OCI-LY1 (cell line): ENCODE results near the gene STAG3.
"Not testable (repeated sequence)": the region's sequence is repeated elsewhere in the genome, so short reads cannot be mapped to it uniquely, and the experiment has no call there.

Experiments
- H2AFZ ChIP-seq: fragments of 200-600 bp; sonication (generic), shearing (Covaris generic); 2 replicates; pipeline ENCODE4 v1.6.0; 2014; ENCODE audit warnings: antibody characterized with exemption, mild to moderate bottlenecking, low read length
- H3F3A ChIP-seq: fragments of 200-600 bp; sonication (generic), shearing (Covaris generic); 2 replicates; pipeline ENCODE4 v1.6.0; 2014; ENCODE audit warnings: mild to moderate bottlenecking, antibody characterized with exemption, low read length, moderate library complexity; ENCODE audit not compliant: insufficient read depth
- H3K27ac ChIP-seq: fragments of 200-600 bp; sonication (generic); 2 replicates; pipeline ENCODE4 v1.5.1; 2014; ENCODE audit warnings: low read length, mixed run types, mild to moderate bottlenecking, low read depth; ENCODE audit not compliant: poor library complexity, severe bottlenecking
- H3K27me3 ChIP-seq: fragments of 200-600 bp; sonication (generic); 2 replicates; pipeline ENCODE4 v1.6.0; 2014; ENCODE audit warnings: antibody characterized with exemption, mild to moderate bottlenecking, low read length, moderate library complexity; ENCODE audit not compliant: insufficient read depth
- H3K36me3 ChIP-seq: fragments of 200-600 bp; sonication (generic); 2 replicates; pipeline ENCODE4 v1.6.1; 2014; ENCODE audit warnings: mild to moderate bottlenecking, antibody characterized with exemption, low read length, moderate library complexity, mixed read lengths; ENCODE audit not compliant: insufficient read depth
- H3K4me1 ChIP-seq: fragments of 200-600 bp; sonication (generic); 2 replicates; pipeline ENCODE4 v1.5.1; 2014; ENCODE audit warnings: mild to moderate bottlenecking, low read length, moderate library complexity; ENCODE audit not compliant: insufficient read depth, severe bottlenecking
- H3K4me2 ChIP-seq: fragments of 200-600 bp; sonication (generic), shearing (Covaris generic); 2 replicates; pipeline ENCODE4 v1.6.1; 2014; ENCODE audit warnings: low read length
- H3K4me3 ChIP-seq: fragments of 200-600 bp; sonication (generic); 2 replicates; pipeline ENCODE4 v1.5.1; 2014; ENCODE audit warnings: low read length, low read depth, mild to moderate bottlenecking, mixed read lengths; ENCODE audit not compliant: poor library complexity, severe bottlenecking
- H3K79me2 ChIP-seq: fragments of 200-600 bp; shearing (Covaris generic); 2 replicates; pipeline ENCODE4 v1.6.1; 2016; ENCODE audit warnings: mixed run types, low read length, mixed read lengths; ENCODE audit not compliant: insufficient read depth
- H3K9ac ChIP-seq: fragments of 200-600 bp; sonication (generic), shearing (Covaris generic); 2 replicates; pipeline ENCODE4 v1.6.1; 2014; ENCODE audit warnings: mild to moderate bottlenecking, low read length, mixed read lengths
- H3K9me2 ChIP-seq: fragments of 200-600 bp; sonication (generic), shearing (Covaris generic); 2 replicates; pipeline ENCODE4 v1.6.1; 2014; ENCODE audit warnings: low read depth, mild to moderate bottlenecking, low read length, mixed read lengths
- H3K9me3 ChIP-seq: fragments of 200-600 bp; shearing (Covaris generic); 2 replicates; pipeline ENCODE4 v1.6.1; 2014; ENCODE audit warnings: low read length, mixed read lengths
- H4K20me1 ChIP-seq: fragments of 200-600 bp; sonication (generic), shearing (Covaris generic); 2 replicates; pipeline ENCODE4 v1.6.0; 2016; ENCODE audit warnings: mild to moderate bottlenecking, low read length; ENCODE audit not compliant: insufficient read depth
- EZH2 ChIP-seq: fragments of 200-600 bp; sonication (generic), shearing (Covaris generic); IDR thresholded peaks from 2 replicates; pipeline ENCODE4 v1.8.0; 2017; ENCODE audit warnings: borderline replicate concordance, mixed run types, mild to moderate bottlenecking, antibody characterized with exemption, low read length, moderate library complexity, mixed read lengths
- TF ChIP-seq, protein P1 (sequence below): fragments of 200-600 bp; sonication (generic), shearing (Covaris generic); IDR thresholded peaks from 2 replicates; pipeline ENCODE4 v1.5.1; 2017; ENCODE audit warnings: mild to moderate bottlenecking, antibody characterized with exemption, low read length, moderate library complexity, mixed read lengths

The STAG3 gene

DNA sequence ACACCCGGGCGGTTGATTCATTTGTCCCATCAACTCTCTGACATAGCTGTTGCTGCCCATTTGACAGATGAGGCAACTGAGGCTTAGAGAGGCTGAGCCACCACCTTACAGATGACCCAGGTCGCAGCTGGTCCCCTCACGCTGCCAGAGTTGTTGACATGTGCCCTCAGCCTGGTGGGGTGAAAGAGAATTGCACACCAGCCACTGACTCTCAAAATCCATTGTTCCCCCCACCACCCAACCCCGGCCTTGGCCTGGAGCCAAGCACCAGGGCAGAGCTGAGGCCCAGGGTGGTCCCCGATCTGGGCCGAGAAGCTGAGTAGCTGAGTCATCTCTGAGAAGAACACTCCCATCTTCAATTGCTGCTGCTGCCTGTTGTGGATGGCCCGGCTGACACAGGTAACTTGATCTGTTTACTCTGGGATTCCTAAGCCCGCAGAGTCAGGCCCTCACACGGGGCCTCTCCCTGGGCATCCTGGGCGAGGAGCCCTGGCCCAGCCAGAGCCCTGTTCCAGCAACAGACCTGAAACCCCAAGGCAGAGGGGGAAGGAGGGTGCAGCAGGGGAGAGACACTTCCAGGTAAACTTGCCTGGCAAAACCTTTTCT is 69.5 kb downstream of the STAG3 start:
- H3K4me3 ChIP-seq, result no peak overlapping the region
- no peaks in the 10 kb centered on the region for H3K36me3 ChIP-seq
- peak overlapping the region; percentile 72 for H3K27ac ChIP-seq
- H3K4me2 ChIP-seq, result no peak overlapping the region
- no peaks in the 10 kb centered on the region for H3K9me2 ChIP-seq
- H3K27me3 ChIP-seq, result no peaks in the 10 kb centered on the region
- TF ChIP-seq EZH2, result no peak
- TF ChIP-seq, protein P1, sequence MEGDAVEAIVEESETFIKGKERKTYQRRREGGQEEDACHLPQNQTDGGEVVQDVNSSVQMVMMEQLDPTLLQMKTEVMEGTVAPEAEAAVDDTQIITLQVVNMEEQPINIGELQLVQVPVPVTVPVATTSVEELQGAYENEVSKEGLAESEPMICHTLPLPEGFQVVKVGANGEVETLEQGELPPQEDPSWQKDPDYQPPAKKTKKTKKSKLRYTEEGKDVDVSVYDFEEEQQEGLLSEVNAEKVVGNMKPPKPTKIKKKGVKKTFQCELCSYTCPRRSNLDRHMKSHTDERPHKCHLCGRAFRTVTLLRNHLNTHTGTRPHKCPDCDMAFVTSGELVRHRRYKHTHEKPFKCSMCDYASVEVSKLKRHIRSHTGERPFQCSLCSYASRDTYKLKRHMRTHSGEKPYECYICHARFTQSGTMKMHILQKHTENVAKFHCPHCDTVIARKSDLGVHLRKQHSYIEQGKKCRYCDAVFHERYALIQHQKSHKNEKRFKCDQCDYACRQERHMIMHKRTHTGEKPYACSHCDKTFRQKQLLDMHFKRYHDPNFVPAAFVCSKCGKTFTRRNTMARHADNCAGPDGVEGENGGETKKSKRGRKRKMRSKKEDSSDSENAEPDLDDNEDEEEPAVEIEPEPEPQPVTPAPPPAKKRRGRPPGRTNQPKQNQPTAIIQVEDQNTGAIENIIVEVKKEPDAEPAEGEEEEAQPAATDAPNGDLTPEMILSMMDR, result peak; percentile 18; the same call in 1 of the 2 replicates
- peaks cover 34% of the 10 kb centered on the region for H3K4me1 ChIP-seq
- 0 out of 2 replicates have a peak, but pooled peaks cover 4% of the 10 kb centered on the region for H3F3A ChIP-seq
- no peaks in the 10 kb centered on the region for H3K79me2 ChIP-seq
- no peaks in the 10 kb centered on the region for H3K9me3 ChIP-seq
- H3K9ac ChIP-seq, result peak overlapping the region; percentile 32; the same call in 1 of the 2 replicates
- H4K20me1 ChIP-seq, result no peaks in the 10 kb centered on the region
- no peak overlapping the region for H2AFZ ChIP-seq

DNA sequence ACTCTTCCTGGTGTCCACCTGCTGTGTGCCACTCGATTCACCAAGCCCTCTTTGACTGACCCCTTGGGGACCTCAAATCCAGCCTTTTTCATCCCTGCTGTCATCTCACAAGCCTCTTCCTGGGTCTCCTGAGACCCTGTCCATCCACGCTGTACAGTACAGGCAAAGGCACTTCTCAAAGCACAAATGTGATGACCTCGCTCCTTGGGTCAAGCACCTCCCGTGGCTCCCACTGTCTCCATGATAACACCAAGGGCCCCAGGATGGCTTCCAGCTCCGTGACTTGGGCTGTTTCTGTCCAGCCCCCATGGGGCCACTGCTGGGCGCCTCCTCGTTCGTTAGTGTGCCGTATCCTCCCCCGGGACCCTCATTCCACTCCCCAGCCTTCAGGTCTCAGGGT is 70.8 kb downstream of the STAG3 start:
- TF ChIP-seq, protein P1, result no peak
- no peak for TF ChIP-seq EZH2
- Histone ChIP-seq H3K9me2 (no peaks in the 10 kb centered on the region), H3K9me3 (no peaks in the 10 kb centered on the region), H3K27ac (peak overlapping the region; percentile 72), H3K4me3 (no peak overlapping the region), H2AFZ (no peak overlapping the region), H3K4me1 (peaks cover 26% of the 10 kb centered on the region), H3K36me3 (no peaks in the 10 kb centered on the region), H3K4me2 (no peak overlapping the region), H3F3A (0 out of 2 replicates have a peak, but pooled peaks cover 4% of the 10 kb centered on the region), H3K9ac (no peak overlapping the region; the same call in 1 of the 2 replicates), H3K79me2 (no peaks in the 10 kb centered on the region), H4K20me1 (no peaks in the 10 kb centered on the region), H3K27me3 (no peaks in the 10 kb centered on the region)

DNA sequence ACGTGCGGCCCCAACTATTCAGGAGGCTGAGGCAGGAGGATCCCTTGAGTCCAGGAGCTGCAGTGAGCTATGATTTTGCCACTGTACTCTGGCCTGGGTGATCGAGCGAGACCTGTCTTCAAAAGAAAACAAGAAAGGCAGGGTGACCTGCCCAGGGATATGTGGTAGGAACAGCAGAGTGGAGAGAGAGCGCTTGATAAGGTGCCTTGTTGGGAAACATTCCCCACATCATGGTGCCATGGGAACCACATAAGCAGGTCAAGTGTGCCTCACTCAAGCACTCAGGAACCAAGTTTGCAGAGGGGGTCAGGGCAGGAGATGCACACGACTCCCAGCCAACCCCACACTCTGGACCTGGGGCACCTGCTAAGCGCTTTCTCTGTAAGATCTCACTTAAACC is 79.3 kb downstream of the STAG3 start:
- Histone ChIP-seq H3K4me3 (no peak overlapping the region), H3K4me1 (no peaks in the 10 kb centered on the region), H4K20me1 (no peaks in the 10 kb centered on the region), H3K9me2 (no peaks in the 10 kb centered on the region), H3K9ac (no peak overlapping the region), H3K27me3 (no peaks in the 10 kb centered on the region), H3K4me2 (no peak overlapping the region), H3F3A (no peaks in the 10 kb centered on the region), H3K9me3 (no peaks in the 10 kb centered on the region), H3K79me2 (no peaks in the 10 kb centered on the region), H3K36me3 (no peaks in the 10 kb centered on the region), H3K27ac (no peak overlapping the region), H2AFZ (no peak overlapping the region)
- no peak for TF ChIP-seq EZH2
- TF ChIP-seq, protein P1, result no peak

DNA sequence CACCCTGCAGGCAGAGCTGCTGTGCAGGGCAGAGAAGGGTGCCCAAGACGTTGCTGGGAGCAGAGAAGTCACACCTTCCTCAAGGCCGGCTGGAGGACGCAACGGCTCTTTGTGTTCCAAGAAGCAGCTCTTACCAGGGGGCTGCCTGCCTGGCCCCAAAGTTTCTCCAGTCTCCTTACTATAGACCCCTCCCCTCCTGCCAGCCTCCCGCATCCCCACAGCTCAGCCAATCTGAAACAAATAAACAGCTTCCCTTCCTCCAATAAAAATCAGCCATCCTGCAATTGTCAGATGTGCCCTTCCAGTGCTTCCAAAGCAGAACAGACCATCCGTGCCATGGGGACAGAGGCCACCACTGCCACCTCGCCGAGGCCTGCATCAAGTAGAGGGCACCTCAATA is 82.3 kb downstream of the STAG3 start:
- H3K9ac ChIP-seq, H2AFZ ChIP-seq, H3K9me3 ChIP-seq, H3K4me2 ChIP-seq, H3K4me1 ChIP-seq, H3K27me3 ChIP-seq, H3K9me2 ChIP-seq, H3F3A ChIP-seq, H3K79me2 ChIP-seq, H3K36me3 ChIP-seq, H4K20me1 ChIP-seq, H3K4me3 ChIP-seq, H3K27ac ChIP-seq: not testable (repeated sequence)

DNA sequence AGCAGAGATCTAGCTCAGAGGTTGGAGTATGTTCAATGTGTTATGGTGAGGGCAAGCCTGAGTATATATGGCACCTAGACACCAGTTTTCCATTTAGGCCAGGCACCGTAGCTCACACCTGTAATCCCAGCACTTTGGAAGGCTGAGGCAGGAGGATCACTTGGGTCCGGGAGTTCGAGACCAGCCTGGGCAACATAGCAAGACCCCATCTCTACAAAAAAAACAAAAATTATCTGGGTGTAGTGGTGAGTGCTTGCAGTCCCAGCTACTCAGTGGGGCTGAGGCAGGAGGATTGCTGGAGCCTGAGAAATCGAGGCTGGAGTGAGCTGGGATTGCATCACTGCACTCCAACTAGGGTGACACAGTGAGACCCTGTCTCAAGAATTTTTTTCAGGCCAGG is 85.2 kb downstream of the STAG3 start:
- H3K27ac ChIP-seq, H3K79me2 ChIP-seq, H4K20me1 ChIP-seq: not testable (repeated sequence)

More for the DNA sequence above, 85.2 kb downstream of the STAG3 start:
- H3K9ac ChIP-seq, H3K4me3 ChIP-seq, H3K4me1 ChIP-seq, H3K4me2 ChIP-seq, H2AFZ ChIP-seq, H3K9me3 ChIP-seq, H3K36me3 ChIP-seq, H3K9me2 ChIP-seq, H3F3A ChIP-seq, H3K27me3 ChIP-seq: not testable (repeated sequence)
